C4-2B (cell line): ENCODE measurements around the gene CYP46A1.

Source experiments
- CTCF ChIP-seq: fragments of 450-650 bp; conservative IDR thresholded peaks from 2 replicates; pipeline ENCODE4 v1.5.1; 2017; ENCODE audit warnings: mild to moderate bottlenecking
- ZFX ChIP-seq: fragments of 450-650 bp; IDR thresholded peaks from 2 replicates; pipeline ENCODE4 v1.6.1; 2017

GRCh38 chr14:99674064-99674650, 9.9 kb upstream of the CYP46A1 start:
- TF ChIP-seq CTCF (no peak), ZFX (no peak)
